ENCODE results near the gene SCRN1. TPM values are rescaled to one million over a fixed set of nuclear protein-coding genes. Genes with fewer than 3 reads are reported as not detected.

SCRN1 gene
- total and polyA plus RNA-seq, 9 donors = 23.4 to 84.0 (median 63.3) TPM

- no peak for TF ChIP-seq POLR2A (IDR thresholded peaks at IDR 0.05)
- TF ChIP-seq CTCF (IDR thresholded peaks at IDR 0.05) = no peak
- TF ChIP-seq EP300 (IDR thresholded peaks at IDR 0.05) = no peak
- H3K27ac ChIP-seq = no peak overlapping the region
- no peak for DNase-seq
- H3K4me3 ChIP-seq = no peak overlapping the region
- no peaks in the 10 kb centered on the region for H3K36me3 ChIP-seq
- H3K9me3 ChIP-seq = no peaks in the 10 kb centered on the region
- peaks cover 2% of the 10 kb centered on the region for H3K4me1 ChIP-seq (ENCODE audit: insufficient read depth)
- no peaks in the 10 kb centered on the region for H3K27me3 ChIP-seq
- intact Hi-C loops (cut with DNase I) = no loop called here
These were observed 28.9 kb upstream of the SCRN1 start for GRCh38 chr7:30018451-30018850.

- Histone ChIP-seq H3K4me1 (ENCODE audit: insufficient read depth) (no peaks in the 10 kb centered on the region), H3K4me3 (no peak overlapping the region), H3K9me3 (no peaks in the 10 kb centered on the region), H3K27ac (no peak overlapping the region), H3K36me3 (no peaks in the 10 kb centered on the region), H3K27me3 (no peaks in the 10 kb centered on the region)
- TF ChIP-seq CTCF (IDR thresholded peaks at IDR 0.05) = no peak
- no peak for TF ChIP-seq EP300 (IDR thresholded peaks at IDR 0.05)
- no peak for TF ChIP-seq POLR2A (IDR thresholded peaks at IDR 0.05)
- intact Hi-C loops (cut with DNase I) = no loop called here
- WGBS, 3 donors = 83 to 90% (median 87%) methylated on average over 3 of the region's 3 CpGs
- no peak for DNase-seq
These were observed 23.2 kb upstream of the SCRN1 start for GRCh38 chr7:30012757-30013156.

DNA sequence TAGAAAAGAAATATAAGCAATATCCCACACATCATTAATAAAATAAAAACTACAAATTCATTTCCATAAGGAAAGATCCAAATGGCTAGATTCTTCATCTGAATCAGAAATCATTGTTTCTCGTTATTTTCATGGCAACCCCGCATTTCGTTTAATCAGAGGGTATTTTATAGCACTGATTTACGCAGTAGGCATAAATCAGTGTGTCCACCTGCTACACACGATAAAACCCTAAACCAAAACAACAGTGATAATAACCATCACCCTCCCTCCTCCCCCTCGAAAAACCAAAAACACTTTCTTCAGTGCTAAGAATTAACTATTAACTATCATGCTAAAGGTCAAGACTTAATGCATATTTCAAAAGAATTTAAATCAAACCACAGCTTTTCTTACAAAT is 20.4 kb upstream of the SCRN1 start:
- H3K36me3 ChIP-seq = no peaks in the 10 kb centered on the region
- intact Hi-C loops (cut with DNase I) = no loop called here
- DNase-seq = no peak
- no peak overlapping the region for H3K27ac ChIP-seq
- WGBS, 3 donors = 62 to 67% (median 62%) methylated on average over 6 of the region's 6 CpGs
- no peaks in the 10 kb centered on the region for H3K9me3 ChIP-seq
- TF ChIP-seq POLR2A (IDR thresholded peaks at IDR 0.05) (no peak), EP300 (IDR thresholded peaks at IDR 0.05) (no peak), CTCF (IDR thresholded peaks at IDR 0.05) (no peak)
- H3K4me3 ChIP-seq = no peak overlapping the region
- no peaks in the 10 kb centered on the region for H3K27me3 ChIP-seq
- H3K4me1 ChIP-seq (ENCODE audit: insufficient read depth) = no peaks in the 10 kb centered on the region

DNA sequence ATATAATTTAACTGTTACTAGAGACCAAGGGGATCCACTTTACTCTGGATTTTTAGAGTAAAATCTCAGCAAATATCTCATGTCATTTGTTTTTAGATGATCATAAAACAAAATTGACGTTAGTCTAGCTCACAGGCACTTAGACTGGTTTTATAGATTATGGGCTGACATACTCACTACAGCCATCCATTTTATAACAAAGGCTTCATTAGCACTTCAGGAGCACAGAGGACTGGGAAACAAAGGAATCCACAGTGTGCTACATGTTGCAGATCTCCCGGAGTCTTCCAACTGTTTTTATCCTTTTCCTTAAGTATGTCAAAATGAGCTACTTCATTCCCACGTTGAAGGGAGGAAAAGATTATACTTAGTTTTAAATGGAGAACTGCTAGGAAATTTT is 15.9 kb upstream of the SCRN1 start:
- DNase-seq = no peak
- intact Hi-C loops (cut with DNase I) = no loop called here
- H3K4me1 ChIP-seq (ENCODE audit: insufficient read depth) = no peaks in the 10 kb centered on the region
- no peaks in the 10 kb centered on the region for H3K9me3 ChIP-seq
- WGBS, 3 donors = 52 to 62% (median 58%) methylated on average over 3 of the region's 3 CpGs
- no peak overlapping the region for H3K27ac ChIP-seq
- TF ChIP-seq EP300 (IDR thresholded peaks at IDR 0.05) = no peak
- TF ChIP-seq POLR2A (IDR thresholded peaks at IDR 0.05) = no peak
- TF ChIP-seq CTCF (IDR thresholded peaks at IDR 0.05) = no peak
- no peak overlapping the region for H3K4me3 ChIP-seq
- H3K36me3 ChIP-seq = no peaks in the 10 kb centered on the region
- no peaks in the 10 kb centered on the region for H3K27me3 ChIP-seq

DNA sequence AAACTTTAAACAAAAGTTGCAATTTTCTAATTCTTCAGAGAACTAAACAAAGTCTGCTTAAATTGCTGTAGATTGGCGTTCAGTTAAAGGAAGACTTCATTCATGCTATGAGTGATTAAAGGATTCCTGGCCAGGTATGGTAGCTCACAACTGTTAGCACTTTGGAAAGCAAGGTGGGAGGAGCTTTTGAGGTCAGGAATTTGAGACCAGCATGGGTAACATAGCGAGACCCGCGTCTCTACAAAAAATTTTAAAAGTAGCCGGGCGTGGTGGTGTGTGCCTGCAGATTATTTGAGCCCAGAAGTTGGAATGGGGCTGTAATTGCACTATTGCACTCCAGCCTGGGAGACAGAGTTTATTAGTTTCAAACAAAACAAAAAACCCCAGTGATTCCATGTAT is 13.5 kb upstream of the SCRN1 start:
- H3K9me3 ChIP-seq = no peaks in the 10 kb centered on the region
- TF ChIP-seq POLR2A (IDR thresholded peaks at IDR 0.05) = no peak
- TF ChIP-seq CTCF (IDR thresholded peaks at IDR 0.05) = no peak
- no peak for TF ChIP-seq EP300 (IDR thresholded peaks at IDR 0.05)
- no peaks in the 10 kb centered on the region for H3K27me3 ChIP-seq
- WGBS, 3 donors = 72 to 78% (median 75%) methylated on average over 6 of the region's 6 CpGs
- H3K36me3 ChIP-seq = no peaks in the 10 kb centered on the region
- no peak overlapping the region for H3K27ac ChIP-seq
- DNase-seq = no peak
- no peaks in the 10 kb centered on the region for H3K4me1 ChIP-seq (ENCODE audit: insufficient read depth)
- intact Hi-C loops (cut with DNase I) = no loop called here
- H3K4me3 ChIP-seq = no peak overlapping the region

Data from ovary (tissue), 9 donors.